CD14-positive monocyte (primary cell): ENCODE data around the gene CCDC3. TPM values are rescaled to one million over a fixed set of nuclear protein-coding genes. Genes with fewer than 3 reads are reported as not detected.

Experiments
- DNase-seq, 3 donors: peaks; one replicate each; pipeline ENCODE4 v3.0.0-alpha.2; 2011 to 2022
- H2AFZ ChIP-seq: 2 replicates; pipeline ENCODE4 v1.6.0; 2012; ENCODE audit warnings: mild to moderate bottlenecking, low read depth, low read length, inconsistent platforms; ENCODE audit not compliant: insufficient read depth, poor library complexity, severe bottlenecking
- H3K27ac ChIP-seq, 2 donors: 1 replicate in 1 of 2; 2 replicates in 1 of 2; pipeline ENCODE4 v1.5.1; 2012 to 2013; ENCODE audit warnings: low read length in 2 of 2, control low read depth in 1 of 2, inconsistent platforms in 1 of 2, low read depth in 1 of 2, mild to moderate bottlenecking in 1 of 2
- H3K27me3 ChIP-seq, 2 donors: one replicate each; pipeline versions ENCODE4 v1.6.0 to v1.6.1; 2011 to 2013; ENCODE audit warnings: low read length in 2 of 2; ENCODE audit not compliant: control insufficient read depth in 2 of 2, insufficient read depth in 2 of 2
- H3K36me3 ChIP-seq, 2 donors: replicated peaks in 1 of 2; 1 replicate in 1 of 2; 2 replicates in 1 of 2; pipeline versions ENCODE4 v1.5.1 to v1.6.1; 2012 to 2013; ENCODE audit warnings: low read length in 2 of 2, control low read depth in 1 of 2, inconsistent platforms in 1 of 2, mild to moderate bottlenecking in 1 of 2; ENCODE audit not compliant: insufficient read depth in 2 of 2, control insufficient read depth in 1 of 2
- H3K4me1 ChIP-seq, 2 donors: 1 replicate in 1 of 2; 2 replicates in 1 of 2; pipeline versions ENCODE4 v1.5.1 to v1.6.1; 2012 to 2013; ENCODE audit warnings: low read length in 2 of 2, control low read depth in 1 of 2, inconsistent platforms in 1 of 2, mild to moderate bottlenecking in 1 of 2, moderate library complexity in 1 of 2; ENCODE audit not compliant: insufficient read depth in 2 of 2, control insufficient read depth in 1 of 2
- H3K4me2 ChIP-seq: replicated peaks from 2 replicates; pipeline ENCODE3; 2012; ENCODE audit warnings: low read length, moderate library complexity, mild to moderate bottlenecking; ENCODE audit not compliant: poor library complexity, severe bottlenecking; ENCODE audit errors: extremely low read depth
- H3K4me3 ChIP-seq, 3 experiments: fragments of 200-600 bp in 1 of 3; sonication (generic) in 1 of 3; replicated peaks in 1 of 3; 1 replicate in 2 of 3; 2 replicates in 1 of 3; pipeline ENCODE4 v1.5.1; 2011 to 2013; ENCODE audit warnings: low read length in 3 of 3, mild to moderate bottlenecking in 3 of 3, control low read depth in 2 of 3, low read depth in 2 of 3, inconsistent platforms in 1 of 3, moderate library complexity in 1 of 3
- H3K79me2 ChIP-seq: 2 replicates; pipeline ENCODE4 v1.6.0; 2012; ENCODE audit warnings: mild to moderate bottlenecking, control low read depth, inconsistent platforms, low read length, moderate library complexity; ENCODE audit not compliant: insufficient read depth
- H3K9ac ChIP-seq: 2 replicates; pipeline ENCODE4 v1.6.0; 2017; ENCODE audit warnings: low read length, mild to moderate bottlenecking; ENCODE audit not compliant: insufficient read depth, poor library complexity, severe bottlenecking
- H3K9me3 ChIP-seq, 2 donors: replicated peaks in 1 of 2; 1 replicate in 1 of 2; 2 replicates in 1 of 2; pipeline versions ENCODE4 v1.5.1 to v1.6.1; 2012 to 2013; ENCODE audit warnings: low read length in 2 of 2, control low read depth in 1 of 2; ENCODE audit not compliant: control insufficient read depth in 1 of 2, insufficient read depth in 1 of 2
- H4K20me1 ChIP-seq: 2 replicates; pipeline ENCODE4 v1.6.0; 2012; ENCODE audit warnings: mild to moderate bottlenecking, low read length, control low read depth, moderate library complexity; ENCODE audit not compliant: insufficient read depth
- H3K27ac Mint-ChIP-seq, 7 donors: one replicate each; pipeline ENCODE4 v1.8.0; 2020; ENCODE audit warnings: mild to moderate bottlenecking in 7 of 7, mixed read lengths in 7 of 7, moderate library complexity in 6 of 7, inconsistent platforms in 2 of 7
- H3K27me3 Mint-ChIP-seq, 3 donors: one replicate each; pipeline ENCODE4 v1.8.0; 2021 to 2022; ENCODE audit warnings: low read depth in 3 of 3, mild to moderate bottlenecking in 3 of 3, mixed read lengths in 3 of 3, moderate library complexity in 3 of 3, inconsistent platforms in 1 of 3
- H3K36me3 Mint-ChIP-seq, 2 donors: one replicate each; pipeline ENCODE4 v1.8.0; 2020; ENCODE audit warnings: mixed read lengths in 2 of 2, inconsistent platforms in 1 of 2, mild to moderate bottlenecking in 1 of 2
- H3K4me1 Mint-ChIP-seq: one replicate; pipeline ENCODE4 v1.8.0; 2020; ENCODE audit warnings: mild to moderate bottlenecking, mixed read lengths
- H3K4me3 Mint-ChIP-seq, 2 donors: one replicate each; pipeline ENCODE4 v1.8.0; 2020; ENCODE audit warnings: mild to moderate bottlenecking in 2 of 2, mixed read lengths in 2 of 2, moderate library complexity in 1 of 2
- H3K9me3 Mint-ChIP-seq, 7 donors: one replicate each; pipeline ENCODE4 v1.8.0; 2020 to 2022; ENCODE audit warnings: mixed read lengths in 7 of 7, mild to moderate bottlenecking in 6 of 7, moderate library complexity in 6 of 7, inconsistent platforms in 2 of 7
- WGBS: methylation state at CpG from one replicate; pipeline ENCODE4 v1.1.5; 2013; ENCODE audit warnings: missing lambda C conversion rate; ENCODE audit not compliant: insufficient coverage; 5-methylcytosine and 5-hydroxymethylcytosine counted together
- intact Hi-C, 2 donors: fragments of 100-400 bp; cut with micrococcal nuclease; formaldehyde crosslinking; loops; one replicate each; pipeline versions ENCODE4 v1.15.0 to v1.15.1; 2023
- polyA plus RNA-seq, 3 donors: library from polyadenylated mRNA; depleted of rRNA in 1 of 3; unstranded in 2 of 3; stranded (reverse) in 1 of 3; fragments of 300-500 nt in 2 of 3; fragments of >200 nt in 1 of 3; fragmentation: Illumina TruSeq in 2 of 3; gene quantifications; 1 replicate in 2 of 3; 2 replicates in 1 of 3; pipeline ENCODE4 v1.2.3, GENCODE V29; 2012 to 2021
- TF ChIP-seq, protein P1 (sequence below): fragments of 200-600 bp; IDR thresholded peaks from one replicate; pipeline ENCODE4 v1.8.0; 2022; ENCODE audit warnings: antibody characterized with exemption, mild to moderate bottlenecking

Gene CCDC3
- polyA plus RNA-seq, 3 donors: not detected

DNA sequence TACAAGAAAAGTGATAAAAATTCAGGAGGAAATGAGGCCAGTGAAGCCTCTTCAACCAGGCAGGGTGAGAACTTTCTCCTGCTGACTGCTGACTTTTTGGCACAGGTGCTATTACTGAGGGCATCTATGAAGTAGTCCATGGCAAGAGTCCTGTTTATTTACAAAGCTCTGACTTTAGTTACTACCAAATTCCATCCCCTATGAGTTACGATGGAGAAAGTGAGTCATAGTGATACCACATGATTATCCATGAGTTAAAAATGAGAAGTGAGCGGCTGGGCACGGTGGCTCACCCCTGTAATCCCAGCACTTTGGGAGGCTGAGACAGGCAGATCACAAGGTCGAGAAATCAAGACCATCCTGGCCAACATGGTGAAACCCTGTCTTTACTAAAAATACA is 19.9 kb downstream of the CCDC3 start:
- Histone ChIP-seq H3K4me3 (no peak overlapping the region), H3K36me3 (no peaks in the 10 kb centered on the region), H3K9me3 (no peaks in the 10 kb centered on the region), H3K27me3 (no peaks in the 10 kb centered on the region), H3K4me2 (no peak overlapping the region), H2AFZ (no peak overlapping the region), H4K20me1 (no peaks in the 10 kb centered on the region), H3K27ac (no peak overlapping the region), H3K9ac (no peak overlapping the region), H3K79me2 (no peaks in the 10 kb centered on the region), H3K4me1 (no peaks in the 10 kb centered on the region)
- Mint-ChIP-seq H3K27me3 (peaks cover 1 to 2% (median 2%) of the 10 kb centered on the region in 3 donors), H3K4me3 (no peak overlapping the region), H3K4me1 (peaks cover 2% of the 10 kb centered on the region), H3K27ac (no peak overlapping the region), H3K9me3 (peaks cover 0 to 13% (median 7%) of the 10 kb centered on the region in 7 donors), H3K36me3 (no peaks in the 10 kb centered on the region)
- intact Hi-C loops: no loop called here
- no peak for DNase-seq
- TF ChIP-seq, protein P1, sequence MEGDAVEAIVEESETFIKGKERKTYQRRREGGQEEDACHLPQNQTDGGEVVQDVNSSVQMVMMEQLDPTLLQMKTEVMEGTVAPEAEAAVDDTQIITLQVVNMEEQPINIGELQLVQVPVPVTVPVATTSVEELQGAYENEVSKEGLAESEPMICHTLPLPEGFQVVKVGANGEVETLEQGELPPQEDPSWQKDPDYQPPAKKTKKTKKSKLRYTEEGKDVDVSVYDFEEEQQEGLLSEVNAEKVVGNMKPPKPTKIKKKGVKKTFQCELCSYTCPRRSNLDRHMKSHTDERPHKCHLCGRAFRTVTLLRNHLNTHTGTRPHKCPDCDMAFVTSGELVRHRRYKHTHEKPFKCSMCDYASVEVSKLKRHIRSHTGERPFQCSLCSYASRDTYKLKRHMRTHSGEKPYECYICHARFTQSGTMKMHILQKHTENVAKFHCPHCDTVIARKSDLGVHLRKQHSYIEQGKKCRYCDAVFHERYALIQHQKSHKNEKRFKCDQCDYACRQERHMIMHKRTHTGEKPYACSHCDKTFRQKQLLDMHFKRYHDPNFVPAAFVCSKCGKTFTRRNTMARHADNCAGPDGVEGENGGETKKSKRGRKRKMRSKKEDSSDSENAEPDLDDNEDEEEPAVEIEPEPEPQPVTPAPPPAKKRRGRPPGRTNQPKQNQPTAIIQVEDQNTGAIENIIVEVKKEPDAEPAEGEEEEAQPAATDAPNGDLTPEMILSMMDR: no peak
- whole genome bisulfite sequencing: 70% methylated on average over 3 of the region's 4 CpGs

DNA sequence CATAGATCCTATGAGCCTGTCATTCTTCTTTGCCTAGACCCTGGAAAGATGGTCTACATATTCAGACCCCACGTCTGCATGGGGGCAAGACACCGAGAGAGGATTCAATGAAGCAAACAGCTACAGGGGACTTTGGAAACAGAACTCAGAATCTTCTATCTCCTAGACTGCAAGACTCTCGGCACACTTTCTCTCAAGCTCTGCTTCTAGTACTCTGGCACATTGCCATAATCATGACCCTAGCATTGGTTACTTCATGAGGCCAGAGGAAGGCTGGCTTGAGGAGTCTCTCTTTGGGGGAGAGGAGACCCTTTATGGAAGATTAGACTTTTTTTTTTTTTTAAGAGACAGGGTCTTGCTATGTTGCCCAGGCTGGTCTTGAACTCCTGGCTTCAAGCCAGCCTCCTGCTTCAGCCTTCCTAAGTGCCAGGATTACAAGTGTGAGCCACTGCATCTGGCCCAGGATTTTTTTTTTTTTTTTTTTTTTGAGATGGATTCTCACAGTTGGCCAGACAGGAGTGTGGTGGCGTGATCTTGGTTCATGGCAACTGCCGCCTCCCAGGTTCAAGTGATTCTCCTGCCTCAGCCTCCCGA is 20.7 kb downstream of the CCDC3 start:
- no peak for DNase-seq
- H3K36me3 Mint-ChIP-seq: no peaks in the 10 kb centered on the region
- H3K4me3 Mint-ChIP-seq: no peak overlapping the region
- H3K4me1 Mint-ChIP-seq: peaks cover 2% of the 10 kb centered on the region
- no peaks in the 10 kb centered on the region for H3K27me3 ChIP-seq
- H3K36me3 ChIP-seq: no peaks in the 10 kb centered on the region
- H3K4me2 ChIP-seq: no peak overlapping the region
- H3K4me1 ChIP-seq: no peaks in the 10 kb centered on the region
- H3K27ac Mint-ChIP-seq: no peak overlapping the region
- WGBS: 92% methylated on average over 2 of the region's 6 CpGs
- H3K27ac ChIP-seq: no peak overlapping the region
- intact Hi-C loops: no loop called here
- H3K9ac ChIP-seq: no peak overlapping the region
- H3K9me3 ChIP-seq: no peaks in the 10 kb centered on the region
- peaks cover 0 to 13% (median 5%) of the 10 kb centered on the region in 7 donors for H3K9me3 Mint-ChIP-seq
- no peak overlapping the region for H3K4me3 ChIP-seq
- no peaks in the 10 kb centered on the region for H4K20me1 ChIP-seq
- peaks cover 1 to 2% (median 2%) of the 10 kb centered on the region in 3 donors for H3K27me3 Mint-ChIP-seq
- H2AFZ ChIP-seq: no peak overlapping the region
- TF ChIP-seq, protein P1: no peak
- H3K79me2 ChIP-seq: no peaks in the 10 kb centered on the region
